ENCODE measurements around the gene ADPRM.
A peak's percentile ranks its signal among the peaks of the same experiment; 100 is the strongest.
"Not testable (repeated sequence)": the region's sequence is repeated elsewhere in the genome, so short reads cannot be mapped to it uniquely, and the experiment has no call there.

The ADPRM gene

GRCh38 chr17:10726196-10726595 lies 28.8 kb downstream of the ADPRM start:
- TF ChIP-seq, protein P1, sequence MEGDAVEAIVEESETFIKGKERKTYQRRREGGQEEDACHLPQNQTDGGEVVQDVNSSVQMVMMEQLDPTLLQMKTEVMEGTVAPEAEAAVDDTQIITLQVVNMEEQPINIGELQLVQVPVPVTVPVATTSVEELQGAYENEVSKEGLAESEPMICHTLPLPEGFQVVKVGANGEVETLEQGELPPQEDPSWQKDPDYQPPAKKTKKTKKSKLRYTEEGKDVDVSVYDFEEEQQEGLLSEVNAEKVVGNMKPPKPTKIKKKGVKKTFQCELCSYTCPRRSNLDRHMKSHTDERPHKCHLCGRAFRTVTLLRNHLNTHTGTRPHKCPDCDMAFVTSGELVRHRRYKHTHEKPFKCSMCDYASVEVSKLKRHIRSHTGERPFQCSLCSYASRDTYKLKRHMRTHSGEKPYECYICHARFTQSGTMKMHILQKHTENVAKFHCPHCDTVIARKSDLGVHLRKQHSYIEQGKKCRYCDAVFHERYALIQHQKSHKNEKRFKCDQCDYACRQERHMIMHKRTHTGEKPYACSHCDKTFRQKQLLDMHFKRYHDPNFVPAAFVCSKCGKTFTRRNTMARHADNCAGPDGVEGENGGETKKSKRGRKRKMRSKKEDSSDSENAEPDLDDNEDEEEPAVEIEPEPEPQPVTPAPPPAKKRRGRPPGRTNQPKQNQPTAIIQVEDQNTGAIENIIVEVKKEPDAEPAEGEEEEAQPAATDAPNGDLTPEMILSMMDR (conservative IDR thresholded peaks at IDR 0.05): no peak
- H3K27ac ChIP-seq: no peak overlapping the region

- peak overlapping the region; percentile 34 for H3K27ac ChIP-seq
- TF ChIP-seq, protein P1 (conservative IDR thresholded peaks at IDR 0.05): no peak
Measured at GRCh38 chr17:10727192-10727591, 29.8 kb downstream of the ADPRM start.

GRCh38 chr17:10728331-10728892 lies 31.0 kb downstream of the ADPRM start:
- TF ChIP-seq, protein P1 (conservative IDR thresholded peaks at IDR 0.05): no peak
- H3K27ac ChIP-seq: no peak overlapping the region

GRCh38 chr17:10729334-10730193 lies 32.2 kb downstream of the ADPRM start, which contains the start of gene TMEM220:
Gene TMEM220 (minus strand): TSS chr17:10730023. CDS start chr17:10729851, 172 bp downstream.
- TF ChIP-seq, protein P1 (conservative IDR thresholded peaks at IDR 0.05): no peak
- H3K27ac ChIP-seq: no peak within 1 kb of the TSS

DNA sequence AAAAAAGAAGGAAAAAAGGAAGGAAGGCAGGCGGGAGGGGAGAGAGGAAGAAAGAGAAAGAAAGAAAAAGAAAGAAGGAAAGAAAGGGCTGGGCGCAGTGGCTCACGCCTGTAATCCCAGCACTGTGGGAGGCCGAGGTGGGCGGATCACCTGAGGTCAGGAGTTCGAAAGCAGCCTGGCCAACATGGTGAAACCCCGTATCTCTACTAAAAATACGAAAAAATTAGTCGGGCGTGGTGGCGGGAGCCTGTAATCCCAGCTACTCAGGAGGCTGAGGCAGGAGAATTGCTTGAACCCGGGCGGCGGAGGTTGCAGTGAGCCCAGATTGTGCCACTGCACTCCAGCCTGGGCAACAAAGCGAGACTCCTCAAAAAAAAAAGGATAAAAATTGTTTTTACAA lies 32.9 kb downstream of the ADPRM start:
- not testable (repeated sequence) for H3K27ac ChIP-seq

DNA sequence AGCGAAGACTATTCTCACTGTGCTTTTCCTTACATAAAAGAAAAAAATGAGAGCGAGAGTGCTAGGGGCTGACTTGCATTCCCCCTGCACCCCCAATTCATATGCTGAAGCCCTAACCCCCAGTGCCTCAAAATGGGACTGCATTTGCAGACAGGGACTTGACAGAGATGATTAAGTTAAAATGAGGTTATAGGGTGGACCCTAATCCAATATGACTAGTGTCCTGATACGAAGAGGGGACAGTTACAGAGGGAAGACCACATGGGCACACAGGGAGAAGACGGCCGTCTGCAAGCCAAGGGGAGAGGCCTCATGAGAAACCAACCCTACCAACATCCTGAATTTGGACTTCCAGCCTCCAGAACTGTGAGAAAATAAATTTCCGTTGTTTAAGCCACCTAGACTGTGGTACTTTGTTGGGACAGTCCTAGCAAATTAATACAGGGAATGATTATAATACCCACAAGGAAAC lies 34.0 kb downstream of the ADPRM start:
- TF ChIP-seq, protein P1 (conservative IDR thresholded peaks at IDR 0.05): no peak
- no peak overlapping the region for H3K27ac ChIP-seq

DNA sequence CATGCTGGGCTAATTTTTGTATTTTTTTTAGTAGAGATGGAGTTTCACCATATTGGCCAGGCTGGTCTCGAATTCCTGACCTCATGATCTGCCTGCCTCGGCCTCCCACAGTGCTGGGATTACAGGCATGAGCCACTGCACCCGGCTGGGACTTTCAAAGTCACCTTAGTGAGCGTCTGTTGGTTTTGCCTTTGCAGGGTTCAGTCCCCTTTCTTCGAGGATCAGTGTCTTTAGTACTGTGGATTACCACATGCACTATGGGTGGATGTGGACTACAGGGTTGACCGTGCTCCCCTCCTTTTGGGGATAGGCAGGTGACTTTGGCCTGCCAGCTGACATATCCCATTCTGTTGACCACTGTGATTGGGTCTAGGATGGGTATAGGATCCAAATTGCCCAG lies 34.7 kb downstream of the ADPRM start:
- not testable (repeated sequence) for H3K27ac ChIP-seq

DNA sequence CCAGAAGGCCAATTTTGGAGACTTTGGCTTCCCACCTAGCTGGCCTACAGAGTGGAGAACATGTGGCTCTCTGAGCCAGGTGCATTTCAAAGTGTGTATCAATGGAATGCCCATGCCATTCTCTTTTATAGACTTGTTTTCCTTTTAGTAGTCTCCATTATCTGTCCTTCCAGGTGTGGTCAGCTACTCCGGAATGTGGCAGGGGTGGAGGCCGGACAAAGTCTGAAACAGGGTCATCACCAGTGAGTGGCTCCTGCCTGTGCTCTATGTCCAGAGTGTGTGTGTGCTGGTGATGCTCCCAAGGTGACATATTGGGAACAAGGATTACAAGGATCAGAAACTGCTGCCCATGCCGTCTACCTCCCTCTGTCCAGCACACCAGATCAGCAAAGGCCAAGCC lies 36.3 kb downstream of the ADPRM start:
- TF ChIP-seq, protein P1 (conservative IDR thresholded peaks at IDR 0.05): no peak
- H3K27ac ChIP-seq: no peak overlapping the region

Data from VCaP (cell line).